Mesenchymal stem cell (in vitro differentiated cells and primary cell): ENCODE measurements around the gene PDAP1.

Experiments used
- DNase-seq: peaks from one replicate; pipeline ENCODE4 v3.0.0-alpha.2; 2013
- H2AFZ ChIP-seq: one replicate; pipeline ENCODE4 v1.6.1; 2013; ENCODE audit warnings: low read depth, mild to moderate bottlenecking, control low read depth, inconsistent platforms, low read length, moderate library complexity
- H2AK5ac ChIP-seq: 2 replicates; pipeline ENCODE4 v1.6.1; 2013; ENCODE audit warnings: low read length, moderate library complexity, mild to moderate bottlenecking, inconsistent platforms; ENCODE audit not compliant: severe bottlenecking
- H2BK120ac ChIP-seq: one replicate; pipeline ENCODE4 v1.6.1; 2013; ENCODE audit warnings: low read depth, mild to moderate bottlenecking, inconsistent platforms, low read length, moderate library complexity
- H2BK12ac ChIP-seq, 2 experiments: one replicate each; pipeline ENCODE4 v1.6.1; 2013; ENCODE audit warnings: inconsistent platforms in 2 of 2, low read length in 2 of 2, mild to moderate bottlenecking in 2 of 2, moderate library complexity in 2 of 2, control low read depth in 1 of 2
- H2BK15ac ChIP-seq: one replicate; pipeline ENCODE4 v1.6.1; 2013; ENCODE audit warnings: mild to moderate bottlenecking, low read depth, inconsistent platforms; ENCODE audit not compliant: poor library complexity, severe bottlenecking
- H2BK5ac ChIP-seq: 2 replicates; pipeline ENCODE4 v1.6.1; 2013; ENCODE audit warnings: low read depth, mild to moderate bottlenecking, low read length, control low read depth, inconsistent platforms; ENCODE audit not compliant: poor library complexity, severe bottlenecking
- H3K14ac ChIP-seq, 2 experiments: one replicate each; pipeline ENCODE4 v1.6.1; 2013; ENCODE audit warnings: inconsistent platforms in 2 of 2, low read length in 2 of 2, control low read depth in 1 of 2, mild to moderate bottlenecking in 1 of 2, moderate library complexity in 1 of 2
- H3K18ac ChIP-seq, 2 experiments: one replicate each; pipeline ENCODE4 v1.6.1; 2013; ENCODE audit warnings: inconsistent platforms in 2 of 2, low read length in 2 of 2, control low read depth in 1 of 2, low read depth in 1 of 2, mild to moderate bottlenecking in 1 of 2
- H3K23ac ChIP-seq, 2 experiments: one replicate each; pipeline ENCODE4 v1.6.1; 2013; ENCODE audit warnings: inconsistent platforms in 2 of 2, low read length in 2 of 2, mild to moderate bottlenecking in 2 of 2, moderate library complexity in 2 of 2, control low read depth in 1 of 2
- H3K27ac ChIP-seq: 2 replicates; pipeline ENCODE4 v1.5.1; 2013; ENCODE audit warnings: mild to moderate bottlenecking, moderate library complexity, low read length, control low read depth, inconsistent platforms; ENCODE audit not compliant: poor library complexity, severe bottlenecking
- H3K27me3 ChIP-seq, 2 experiments: 2 replicates each; pipeline versions ENCODE4 v1.6.1 to v1.7.0; 2013; ENCODE audit warnings: low read length in 2 of 2, mild to moderate bottlenecking in 2 of 2, moderate library complexity in 2 of 2, control low read depth in 1 of 2, inconsistent platforms in 1 of 2; ENCODE audit not compliant: control insufficient read depth in 1 of 2, insufficient read depth in 1 of 2
- H3K36me3 ChIP-seq, 2 experiments: 2 replicates each; pipeline versions ENCODE4 v1.6.1 to v1.7.0; 2013; ENCODE audit warnings: low read length in 2 of 2, control low read depth in 1 of 2, inconsistent platforms in 1 of 2, low read depth in 1 of 2, mild to moderate bottlenecking in 1 of 2; ENCODE audit not compliant: insufficient read depth in 2 of 2, control insufficient read depth in 1 of 2
- H3K4ac ChIP-seq, 2 experiments: one replicate each; pipeline ENCODE4 v1.6.1; 2013; ENCODE audit warnings: inconsistent platforms in 2 of 2, low read length in 2 of 2, mild to moderate bottlenecking in 2 of 2, moderate library complexity in 2 of 2, control low read depth in 1 of 2, low read depth in 1 of 2
- H3K4me1 ChIP-seq: 2 replicates; pipeline ENCODE4 v1.6.1; 2013; ENCODE audit warnings: low read depth, low read length, control low read depth; ENCODE audit not compliant: control insufficient read depth, insufficient read depth
- H3K4me2 ChIP-seq: 2 replicates; pipeline ENCODE4 v1.6.1; 2013; ENCODE audit warnings: low read length, mild to moderate bottlenecking, inconsistent platforms; ENCODE audit not compliant: poor library complexity, severe bottlenecking
- H3K4me3 ChIP-seq, 2 experiments: 2 replicates each; pipeline versions ENCODE4 v1.5.1 to v1.7.0; 2013; ENCODE audit warnings: low read length in 2 of 2, mild to moderate bottlenecking in 2 of 2, control low read depth in 1 of 2, low read depth in 1 of 2; ENCODE audit not compliant: insufficient read depth in 1 of 2
- H3K79me1 ChIP-seq: replicated peaks from 2 replicates; pipeline ENCODE4 v1.6.1; 2013; ENCODE audit warnings: mild to moderate bottlenecking, control low read depth, low read length, inconsistent platforms; ENCODE audit not compliant: poor library complexity, severe bottlenecking
- H3K9ac ChIP-seq: 2 replicates; pipeline ENCODE4 v1.7.0; 2013; ENCODE audit warnings: mild to moderate bottlenecking, low read length, moderate library complexity
- H3K9me3 ChIP-seq: 2 replicates; pipeline ENCODE4 v1.7.0; 2013; ENCODE audit warnings: mild to moderate bottlenecking, low read length; ENCODE audit not compliant: control insufficient read depth
- H4K8ac ChIP-seq: one replicate; pipeline ENCODE4 v1.6.1; 2013; ENCODE audit warnings: inconsistent platforms, mild to moderate bottlenecking, low read length, moderate library complexity
- H4K91ac ChIP-seq: one replicate; pipeline ENCODE4 v1.6.1; 2013; ENCODE audit warnings: mild to moderate bottlenecking, low read length, inconsistent platforms
- WGBS: methylation state at CpG from one replicate; pipeline ENCODE4 v1.1.7; 2013; ENCODE audit warnings: mixed read lengths; 5-methylcytosine and 5-hydroxymethylcytosine counted together

PDAP1 gene

DNA sequence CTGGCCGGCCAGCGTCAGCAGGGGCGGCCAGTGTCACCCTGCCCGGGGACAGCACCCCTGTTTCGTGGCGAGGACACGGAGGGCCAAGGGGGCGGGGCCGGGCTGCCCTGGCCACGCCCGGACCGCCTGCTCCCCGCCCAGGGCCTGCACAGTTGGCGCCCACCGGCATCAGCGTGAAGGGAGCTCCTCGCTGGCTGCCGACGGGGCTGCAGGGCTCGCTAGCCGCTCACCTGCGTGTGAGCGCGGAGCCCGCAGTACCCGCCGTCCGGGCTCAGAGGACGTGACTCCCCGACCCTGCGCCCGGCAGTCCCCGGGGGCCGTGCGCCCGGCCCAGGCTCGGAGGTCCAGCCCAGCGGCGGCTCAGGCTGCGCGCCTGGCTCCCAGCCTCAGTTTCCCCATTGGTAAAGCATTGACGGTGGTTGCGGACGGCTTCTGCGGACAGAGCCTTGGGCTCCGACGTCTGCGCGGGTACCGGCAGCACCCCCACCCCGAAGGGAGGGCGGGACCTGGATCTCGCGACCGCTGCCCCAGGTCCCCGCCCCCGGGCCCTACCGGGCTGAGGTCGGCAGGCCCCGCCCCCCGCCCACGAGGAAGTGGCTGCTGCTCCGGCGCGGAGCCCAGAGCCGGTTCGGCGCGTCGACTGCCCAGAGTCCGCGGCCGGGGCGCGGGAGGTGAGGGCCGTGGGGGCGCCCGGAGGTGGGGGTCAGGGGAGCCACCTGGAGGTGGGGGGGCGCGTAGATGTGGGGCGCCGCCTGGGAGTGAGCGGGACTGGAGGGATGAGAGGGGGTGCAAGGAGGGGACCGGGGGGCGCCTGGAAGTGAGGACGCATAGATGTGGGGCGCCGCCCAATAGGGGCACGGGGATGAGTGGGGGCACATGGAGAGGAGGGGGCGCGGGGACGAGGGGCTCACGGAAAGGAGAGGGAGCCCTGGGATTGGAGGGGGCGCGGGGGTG, 34.0 kb downstream of the PDAP1 start, which contains the start of gene ARPC1B:
Gene ARPC1B, plus strand, starts transcription at position 620 of the 954 bp plus-strand sequence. CDS start 10,985 bp downstream, outside the sequence.
- Histone ChIP-seq H3K4ac (peak within 1 kb of the TSS; percentile 80 to 97), H2BK120ac (peak within 1 kb of the TSS; percentile 93), H2AK5ac (peak within 1 kb of the TSS; percentile 65), H3K79me1 (peaks cover 6% of the 10 kb centered on the region), H3K4me1 (peaks cover 23% of the 10 kb centered on the region), H3K4me3 (peak within 1 kb of the TSS; percentile 84 to 89), H3K9ac (peak within 1 kb of the TSS; percentile 82), H3K27ac (peak within 1 kb of the TSS; percentile 25), H3K27me3 (no peaks in the 10 kb centered on the region), H4K8ac (peak within 1 kb of the TSS; percentile 93), H3K9me3 (no peaks in the 10 kb centered on the region), H2BK15ac (peak within 1 kb of the TSS; percentile 96), H3K14ac (peak within 1 kb of the TSS; percentile 83 to 88), H3K4me2 (peak within 1 kb of the TSS; percentile 98), H4K91ac (peak within 1 kb of the TSS; percentile 87), H2BK5ac (peak within 1 kb of the TSS; percentile 26), H2BK12ac (peak within 1 kb of the TSS in 1 of 2 experiments; percentile 45), H3K36me3 (peaks cover 17 to 30% of the 10 kb centered on the region in 2 experiments), H3K18ac (peak within 1 kb of the TSS; percentile 91 to 98), H2AFZ (peak within 1 kb of the TSS; percentile 78), H3K23ac (peak within 1 kb of the TSS in 1 of 2 experiments; percentile 80)
- peak; percentile 76 for DNase-seq
- WGBS = under 1% methylated on average over 80 of the region's 95 CpGs

DNA sequence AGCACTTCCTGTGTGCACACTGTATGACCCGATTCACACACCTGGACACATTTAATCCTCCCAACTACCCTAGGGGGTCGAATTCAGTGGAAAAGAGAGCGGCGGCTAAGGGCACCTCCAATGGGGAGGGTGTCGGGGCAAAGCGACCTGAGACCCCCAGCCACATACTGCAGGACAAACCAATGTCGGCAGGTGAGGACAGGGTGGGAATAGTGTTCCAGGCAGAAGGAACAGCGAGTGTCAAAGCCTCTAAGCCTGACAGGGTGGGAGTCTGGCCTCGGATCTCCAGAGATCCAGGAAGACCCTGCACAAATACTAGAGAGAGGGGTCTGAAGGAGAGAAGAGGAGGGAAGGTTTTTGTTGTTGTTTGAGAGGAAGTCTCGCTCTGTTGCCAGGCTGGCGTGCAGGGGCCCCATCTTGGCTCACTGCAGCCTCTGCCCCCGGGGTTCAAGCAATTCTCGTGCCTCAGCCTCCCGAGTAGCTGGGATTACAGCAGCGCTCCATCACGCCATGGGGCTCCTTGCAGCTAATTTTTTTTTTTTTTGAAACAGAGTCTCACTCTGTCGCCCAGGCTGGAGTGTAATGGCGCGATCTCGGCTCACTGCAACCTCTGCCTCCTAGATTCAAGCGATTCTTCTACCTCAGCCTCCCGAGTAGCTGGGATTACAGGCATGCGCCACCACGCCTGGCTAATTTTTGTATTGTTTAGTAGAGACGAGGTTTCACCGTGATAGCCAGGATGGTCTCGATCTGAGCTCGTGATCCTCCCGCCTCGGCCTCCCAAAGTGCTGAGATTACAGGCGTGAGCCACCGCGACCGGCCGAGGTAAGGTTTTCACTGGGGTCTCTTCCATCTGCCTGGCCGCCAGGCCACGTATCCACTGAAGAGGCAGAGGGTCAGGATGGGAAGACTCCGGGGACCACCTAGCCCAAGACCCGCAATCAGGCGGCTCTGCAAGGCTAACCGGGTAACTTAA, 35.0 kb downstream of the PDAP1 start:
- H3K79me1 ChIP-seq = peaks cover 6% of the 10 kb centered on the region
- no peak overlapping the region for H2BK120ac ChIP-seq
- 89% methylated on average over 40 of the region's 41 CpGs for WGBS

GRCh38 chr7:99372275-99373090, 35.9 kb downstream of the PDAP1 start:
- Histone ChIP-seq H3K4me3 (peak overlapping the region in 1 of 2 experiments; percentile 23), H4K8ac (peak overlapping the region; percentile 88), H3K79me1 (peaks cover 6% of the 10 kb centered on the region), H3K9ac (peak overlapping the region; percentile 14), H3K4me1 (peaks cover 24% of the 10 kb centered on the region), H2BK12ac (no peak overlapping the region), H2BK120ac (no peak overlapping the region), H3K18ac (peak overlapping the region in 1 of 2 experiments; percentile 1), H3K4me2 (no peak overlapping the region), H3K4ac (peak overlapping the region in 1 of 2 experiments; percentile 31), H3K23ac (no peak overlapping the region), H3K36me3 (peaks cover 13 to 22% of the 10 kb centered on the region in 2 experiments), H3K14ac (no peak overlapping the region), H2AFZ (no peak overlapping the region), H3K27me3 (no peaks in the 10 kb centered on the region), H3K9me3 (no peaks in the 10 kb centered on the region), H2AK5ac (peak overlapping the region; percentile 27), H4K91ac (peak overlapping the region; percentile 7), H3K27ac (peak overlapping the region; percentile 31), H2BK15ac (peak overlapping the region; percentile 49), H2BK5ac (no peak overlapping the region)
- 68% methylated on average over 20 of the region's 21 CpGs for WGBS
- peak; percentile 57 for DNase-seq

More for the DNA sequence above, 35.0 kb downstream of the PDAP1 start:
- Histone ChIP-seq H3K27ac (peak overlapping the region; percentile 31), H2AK5ac (peak overlapping the region; percentile 65), H2BK12ac (peak overlapping the region in 1 of 2 experiments; percentile 45), H3K14ac (no peak overlapping the region), H3K4me2 (peak overlapping the region; percentile 98), H3K9ac (peak overlapping the region; percentile 82), H3K23ac (no peak overlapping the region), H2BK5ac (no peak overlapping the region), H3K36me3 (peaks cover 19 to 30% of the 10 kb centered on the region in 2 experiments), H3K4me3 (peak overlapping the region; percentile 84 to 89), H2BK15ac (no peak overlapping the region), H3K18ac (peak overlapping the region; percentile 77 to 94), H3K27me3 (no peaks in the 10 kb centered on the region), H4K8ac (peak overlapping the region; percentile 93), H3K4ac (peak overlapping the region; percentile 71 to 94), H3K4me1 (peaks cover 24% of the 10 kb centered on the region), H3K9me3 (no peaks in the 10 kb centered on the region), H4K91ac (no peak overlapping the region), H2AFZ (peak overlapping the region; percentile 78)
- no peak for DNase-seq
